Measurements from ENCODE around the gene FEZF1.

The FEZF1 gene

GRCh38 chr7:122304319-122304975 lies at the start of gene FEZF1:
Gene FEZF1 (minus strand): TSS chr7:122304750. CDS start chr7:122304437, 313 bp downstream.
- no peak for DNase-seq (ENCODE audit: low spot score)

DNA sequence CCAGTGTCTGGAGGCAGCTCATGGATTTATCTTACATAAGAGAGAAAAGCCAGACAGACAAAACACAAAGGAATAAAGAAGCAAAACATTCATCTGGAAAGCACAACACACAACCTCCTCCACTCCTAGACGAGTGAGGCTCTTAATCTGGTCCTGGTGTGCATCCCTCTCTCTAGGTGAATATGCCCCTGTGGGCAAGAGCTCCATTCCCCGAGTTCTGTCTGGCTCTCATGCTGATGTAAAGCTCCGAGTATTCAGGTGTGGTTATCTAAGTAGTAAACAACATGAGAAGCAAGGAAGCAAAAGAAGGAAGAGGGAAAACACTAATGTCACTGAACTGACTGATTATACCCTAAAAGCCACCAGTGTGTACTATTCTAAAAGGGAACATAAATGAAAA lies 47.9 kb upstream of the FEZF1 start:
- DNase-seq (ENCODE audit: low spot score), result no peak

- DNase-seq (ENCODE audit: low spot score), result no peak
Measured at GRCh38 chr7:122350701-122351100, 46.2 kb upstream of the FEZF1 start.

- DNase-seq (ENCODE audit: low spot score), result no peak
Measured at GRCh38 chr7:122344303-122344620, 39.7 kb upstream of the FEZF1 start.

- DNase-seq (ENCODE audit: low spot score), result no peak
Measured at GRCh38 chr7:122343601-122344302, 39.2 kb upstream of the FEZF1 start.

DNA sequence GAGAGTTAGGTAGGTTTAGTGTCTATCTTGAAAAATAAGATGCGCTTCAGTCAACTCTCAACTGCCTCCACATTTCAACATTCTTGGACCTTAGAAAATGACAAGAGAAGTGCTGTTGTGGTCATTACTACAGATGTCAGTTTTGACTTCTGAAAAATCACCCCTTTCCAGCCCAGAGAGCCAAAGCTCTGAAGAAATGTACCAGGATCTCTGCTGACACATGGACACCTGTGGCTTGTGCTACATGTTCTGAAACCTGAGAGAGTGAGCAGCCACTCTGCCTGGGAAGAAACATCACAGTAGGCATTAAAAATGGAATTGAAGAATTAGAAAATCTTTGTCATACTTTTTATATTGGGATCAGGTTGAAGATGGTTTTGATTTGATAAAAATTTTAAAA lies 35.9 kb upstream of the FEZF1 start:
- DNase-seq (ENCODE audit: low spot score), result no peak

GRCh38 chr7:122339145-122339904 lies 34.8 kb upstream of the FEZF1 start:
- no peak for DNase-seq (ENCODE audit: low spot score)

- DNase-seq (ENCODE audit: low spot score), result peak; percentile 55
Measured at GRCh38 chr7:122337011-122337410, 32.5 kb upstream of the FEZF1 start.

- no peak for DNase-seq (ENCODE audit: low spot score)
Measured at GRCh38 chr7:122329145-122329802, 24.7 kb upstream of the FEZF1 start.

DNA sequence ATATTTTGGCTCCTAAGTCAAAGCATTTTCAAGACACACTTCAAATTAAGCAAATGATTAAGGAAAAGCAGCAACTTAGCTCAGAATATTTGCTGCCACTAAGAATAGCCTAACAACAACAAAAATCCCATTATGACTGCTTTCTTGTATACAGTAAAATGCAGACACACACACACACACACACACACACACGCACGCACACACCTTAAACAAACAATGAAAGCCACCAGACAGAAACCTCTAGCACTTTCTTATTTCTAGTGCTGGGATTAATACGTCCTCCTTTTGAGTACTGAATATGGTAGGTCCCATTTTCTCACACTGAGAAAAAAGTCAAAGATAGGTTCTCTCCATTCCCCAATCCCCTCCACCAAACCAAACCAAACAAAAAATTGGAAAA lies 23.4 kb upstream of the FEZF1 start:
- no peak for DNase-seq (ENCODE audit: low spot score)

- DNase-seq (ENCODE audit: low spot score), result no peak
Measured at GRCh38 chr7:122316467-122317388, 12.2 kb upstream of the FEZF1 start.

- DNase-seq (ENCODE audit: low spot score), result no peak
Measured at GRCh38 chr7:122315507-122316466, 11.2 kb upstream of the FEZF1 start.

DNA sequence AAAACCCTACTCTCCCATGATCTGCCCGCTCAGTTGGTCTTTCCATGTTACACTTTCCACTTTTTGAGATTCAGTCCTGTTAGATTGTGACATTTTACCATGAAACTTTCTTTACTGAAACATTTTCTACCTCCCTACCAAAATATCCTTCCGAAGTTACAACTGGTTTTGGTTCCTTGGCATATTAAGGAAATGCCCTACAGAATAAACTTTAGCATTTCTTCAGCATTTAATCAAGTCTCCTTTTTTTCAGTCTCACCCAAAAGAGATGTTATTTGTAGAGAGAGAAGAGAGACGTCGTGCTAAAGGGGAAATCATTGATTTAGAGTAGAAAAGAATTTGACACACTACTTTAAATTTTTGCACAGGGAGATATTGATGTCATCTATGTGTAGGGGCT lies 9.7 kb upstream of the FEZF1 start:
- no peak for DNase-seq (ENCODE audit: low spot score)

DNA sequence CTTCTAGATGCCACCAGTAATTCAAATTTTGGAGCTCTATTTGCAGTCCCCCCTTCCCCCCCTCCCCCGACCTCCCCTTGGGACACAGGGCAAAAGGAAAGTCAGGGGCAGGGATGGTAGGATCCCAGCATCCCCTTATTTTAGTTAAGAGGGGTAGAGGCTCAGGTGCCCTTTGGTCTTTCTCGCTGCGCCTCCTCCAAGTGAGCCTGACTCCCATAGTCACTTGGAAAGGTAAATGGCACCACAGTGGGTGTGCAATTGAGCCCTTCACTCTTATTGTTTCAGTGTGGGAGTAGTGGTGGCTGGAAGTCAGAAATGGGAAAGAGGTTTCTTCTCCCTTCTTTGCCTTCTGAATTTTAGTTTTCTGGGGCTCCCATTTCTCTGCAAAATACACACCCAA lies 8.2 kb upstream of the FEZF1 start:
- DNase-seq (ENCODE audit: low spot score), result no peak

DNA sequence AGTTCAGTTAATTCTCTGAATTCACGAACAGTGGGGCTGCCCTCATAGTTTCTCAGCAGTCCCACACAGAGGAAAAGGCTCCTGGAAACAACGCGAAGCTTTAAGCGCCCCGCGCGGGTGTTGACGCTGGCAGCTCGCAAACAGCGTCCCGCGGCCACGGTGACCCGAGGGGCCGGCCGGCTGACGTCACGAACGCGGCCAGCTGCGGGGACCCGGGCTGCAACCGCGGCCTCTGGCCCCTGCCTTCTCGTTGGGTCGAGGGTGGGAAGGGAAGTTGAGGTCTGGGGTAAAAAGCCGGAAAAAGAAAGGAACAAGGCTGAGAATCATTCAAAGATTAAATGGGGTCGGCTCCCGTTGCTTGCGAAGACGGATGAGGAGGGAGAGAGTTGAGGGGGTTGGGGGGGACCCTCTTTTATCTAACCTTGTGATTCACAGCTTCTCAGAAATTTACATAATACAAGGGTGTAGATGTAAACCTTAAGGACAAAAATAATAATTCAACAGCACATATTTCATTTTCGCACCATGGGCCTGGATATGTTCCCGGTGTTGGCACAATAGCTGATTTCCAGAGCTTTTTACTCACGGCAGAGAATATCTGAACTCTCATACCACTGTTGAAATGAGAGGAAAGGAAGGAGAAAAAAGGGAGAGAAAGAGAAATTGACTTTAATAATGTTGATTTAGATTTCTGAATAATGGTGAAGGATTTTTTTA lies 7.3 kb upstream of the FEZF1 start:
- DNase-seq (ENCODE audit: low spot score), result no peak

- DNase-seq (ENCODE audit: low spot score), result no peak
Measured at GRCh38 chr7:122311050-122311700, 6.6 kb upstream of the FEZF1 start.

- no peak for DNase-seq (ENCODE audit: low spot score)
Measured at GRCh38 chr7:122310119-122311021, 5.8 kb upstream of the FEZF1 start.

DNA sequence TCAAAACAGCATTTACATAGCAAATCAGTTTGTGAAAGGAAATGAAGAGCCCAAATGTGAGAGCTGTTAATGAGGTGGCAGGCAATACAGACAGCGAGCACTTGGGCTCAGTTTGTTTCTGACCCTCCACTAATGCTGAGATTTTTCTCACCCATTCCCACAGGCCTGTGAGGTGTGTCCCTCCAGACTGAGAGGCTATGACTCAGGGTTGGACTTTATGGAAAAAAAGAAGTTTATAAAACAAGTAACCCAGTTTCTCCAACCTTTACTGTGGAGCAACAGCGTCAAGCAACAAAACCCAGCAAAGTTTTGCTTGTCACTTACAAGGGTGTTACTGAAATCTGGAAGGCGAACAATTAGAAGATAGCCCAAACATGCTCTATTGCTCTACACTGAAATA lies 4.9 kb upstream of the FEZF1 start:
- DNase-seq (ENCODE audit: low spot score), result no peak
